Measurements from ENCODE around the gene TRAPPC2B. TPM values are rescaled to one million over a fixed set of nuclear protein-coding genes. Genes with fewer than 3 reads are reported as not detected.

Gene TRAPPC2B
- total and polyA plus RNA-seq, 2 of the 13 experiments (the other 11 are each of a cell fraction or from before 2014, with no cell fraction given): 13.3 to 17.7 TPM

DNA sequence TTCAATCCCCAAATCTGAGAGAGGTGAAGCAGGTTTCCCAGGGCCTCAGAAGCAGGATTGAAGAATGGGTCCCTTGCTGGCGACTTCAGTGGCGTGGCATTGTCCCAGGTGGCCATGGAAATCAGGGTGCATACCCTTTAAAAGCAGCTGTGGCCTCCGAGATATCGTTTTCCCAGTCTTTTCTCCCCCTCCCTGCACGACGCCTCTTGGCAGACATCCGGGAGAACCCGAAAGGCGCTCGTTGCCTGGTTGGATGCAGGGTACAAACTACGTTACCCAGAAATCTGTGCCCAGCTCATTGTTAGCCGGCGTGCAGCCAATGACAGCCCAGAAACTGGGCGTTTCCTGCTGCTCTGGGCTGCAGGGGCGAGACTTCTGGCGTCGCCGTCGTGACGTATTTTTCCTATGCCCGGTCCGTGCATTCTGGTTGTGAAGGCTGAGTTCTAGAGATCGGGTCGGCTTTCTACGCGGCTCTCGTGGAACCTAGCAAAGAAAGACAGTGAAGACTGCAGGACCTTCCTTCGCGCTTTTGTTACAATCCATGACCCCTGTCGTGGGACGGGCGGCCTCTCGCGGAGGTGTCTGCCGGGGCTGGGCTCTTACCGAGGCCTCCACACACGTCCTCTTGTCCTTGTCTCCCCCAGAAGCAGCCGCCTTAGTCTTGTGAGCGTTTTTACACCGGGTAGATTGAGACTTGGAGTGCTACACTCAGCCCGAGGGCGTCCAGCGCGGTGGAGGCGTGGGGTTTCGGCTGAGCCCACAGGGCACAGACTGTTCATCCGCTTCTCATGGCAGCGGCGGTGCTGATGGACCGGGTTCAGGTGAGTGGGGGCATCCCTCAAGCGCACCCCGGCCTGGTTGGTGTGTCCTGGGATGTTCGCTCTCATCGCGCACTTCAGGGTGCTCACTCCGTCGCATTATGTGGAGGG is 12.2 kb upstream of the TRAPPC2B start, which contains the start of gene ZNF304 (continued):
- TF ChIP-seq, protein P1, sequence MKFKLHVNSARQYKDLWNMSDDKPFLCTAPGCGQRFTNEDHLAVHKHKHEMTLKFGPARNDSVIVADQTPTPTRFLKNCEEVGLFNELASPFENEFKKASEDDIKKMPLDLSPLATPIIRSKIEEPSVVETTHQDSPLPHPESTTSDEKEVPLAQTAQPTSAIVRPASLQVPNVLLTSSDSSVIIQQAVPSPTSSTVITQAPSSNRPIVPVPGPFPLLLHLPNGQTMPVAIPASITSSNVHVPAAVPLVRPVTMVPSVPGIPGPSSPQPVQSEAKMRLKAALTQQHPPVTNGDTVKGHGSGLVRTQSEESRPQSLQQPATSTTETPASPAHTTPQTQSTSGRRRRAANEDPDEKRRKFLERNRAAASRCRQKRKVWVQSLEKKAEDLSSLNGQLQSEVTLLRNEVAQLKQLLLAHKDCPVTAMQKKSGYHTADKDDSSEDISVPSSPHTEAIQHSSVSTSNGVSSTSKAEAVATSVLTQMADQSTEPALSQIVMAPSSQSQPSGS (CRISPR knock-in tag; IDR thresholded peaks at IDR 0.05): peak; percentile 51; the same call in 1 of the 2 replicates
- TF ChIP-seq MXI1 (IDR thresholded peaks at IDR 0.05; ENCODE audit: borderline replicate concordance, low read depth, low read length) (peak; percentile 73; the same call in 1 of the 3 replicates), ELF3 (CRISPR knock-in tag; IDR thresholded peaks at IDR 0.05) (peak; percentile 69), ZNF224 (CRISPR knock-in tag; IDR thresholded peaks at IDR 0.05) (0 out of 2 replicates have a peak, but pooled peaks have one; percentile 46), ZC3H4 (CRISPR knock-in tag; IDR thresholded peaks at IDR 0.05; ENCODE audit: borderline replicate concordance) (no peak), POGZ (CRISPR knock-in tag; IDR thresholded peaks at IDR 0.05) (peak; percentile 83), KDM5A (IDR thresholded peaks at IDR 0.05; ENCODE audit: borderline replicate concordance, low read length) (peak; percentile 84), FOXM1 (CRISPR knock-in tag; IDR thresholded peaks at IDR 0.05) (no peak), ZBTB20 (CRISPR knock-in tag; IDR thresholded peaks at IDR 0.05; ENCODE audit: borderline replicate concordance, low read depth) (no peak), ATAD3A (CRISPR knock-in tag; IDR thresholded peaks at IDR 0.05) (no peak), SOX13 (IDR thresholded peaks at IDR 0.05) (no peak), SOX13 (CRISPR knock-in tag; conservative IDR thresholded peaks at IDR 0.05 in 1 of 2, IDR thresholded peaks at IDR 0.05 in 1 of 2) (peak in 1 of 2 experiments; percentile 51; a peak in 1 of 4 replicates), CREM (IDR thresholded peaks at IDR 0.05) (peak; percentile 99), CREM (CRISPR knock-in tag; IDR thresholded peaks at IDR 0.05) (peak; percentile 84), MYC (CRISPR knock-in tag; IDR thresholded peaks at IDR 0.05; ENCODE audit: borderline replicate concordance) (no peak), POLR2AphosphoS5 (IDR thresholded peaks at IDR 0.05; ENCODE audit: low read depth, low read length) (peak; percentile 73), ZNF383 (CRISPR knock-in tag; IDR thresholded peaks at IDR 0.05; ENCODE audit: borderline replicate concordance) (peak; percentile 56; the same call in 1 of the 2 replicates), ERF (CRISPR knock-in tag; IDR thresholded peaks at IDR 0.05) (0 out of 2 replicates have a peak, but pooled peaks have one; percentile 42)
- TF ChIP-seq, protein P2, sequence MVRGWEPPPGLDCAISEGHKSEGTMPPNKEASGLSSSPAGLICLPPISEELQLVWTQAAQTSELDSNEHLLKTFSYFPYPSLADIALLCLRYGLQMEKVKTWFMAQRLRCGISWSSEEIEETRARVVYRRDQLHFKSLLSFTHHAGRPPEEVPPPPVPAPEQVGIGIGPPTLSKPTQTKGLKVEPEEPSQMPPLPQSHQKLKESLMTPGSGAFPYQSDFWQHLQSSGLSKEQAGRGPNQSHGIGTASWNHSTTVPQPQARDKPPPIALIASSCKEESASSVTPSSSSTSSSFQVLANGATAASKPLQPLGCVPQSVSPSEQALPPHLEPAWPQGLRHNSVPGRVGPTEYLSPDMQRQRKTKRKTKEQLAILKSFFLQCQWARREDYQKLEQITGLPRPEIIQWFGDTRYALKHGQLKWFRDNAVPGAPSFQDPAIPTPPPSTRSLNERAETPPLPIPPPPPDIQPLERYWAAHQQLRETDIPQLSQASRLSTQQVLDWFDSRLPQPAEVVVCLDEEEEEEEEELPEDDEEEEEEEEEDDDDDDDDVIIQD (CRISPR knock-in tag; IDR thresholded peaks at IDR 0.05; ENCODE audit: low read depth): no peak
- TF ChIP-seq, protein P3, sequence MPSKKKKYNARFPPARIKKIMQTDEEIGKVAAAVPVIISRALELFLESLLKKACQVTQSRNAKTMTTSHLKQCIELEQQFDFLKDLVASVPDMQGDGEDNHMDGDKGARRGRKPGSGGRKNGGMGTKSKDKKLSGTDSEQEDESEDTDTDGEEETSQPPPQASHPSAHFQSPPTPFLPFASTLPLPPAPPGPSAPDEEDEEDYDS (CRISPR knock-in tag; IDR thresholded peaks at IDR 0.05): peak; percentile 51; the same call in 1 of the 2 replicates
- TF ChIP-seq, protein P4, sequence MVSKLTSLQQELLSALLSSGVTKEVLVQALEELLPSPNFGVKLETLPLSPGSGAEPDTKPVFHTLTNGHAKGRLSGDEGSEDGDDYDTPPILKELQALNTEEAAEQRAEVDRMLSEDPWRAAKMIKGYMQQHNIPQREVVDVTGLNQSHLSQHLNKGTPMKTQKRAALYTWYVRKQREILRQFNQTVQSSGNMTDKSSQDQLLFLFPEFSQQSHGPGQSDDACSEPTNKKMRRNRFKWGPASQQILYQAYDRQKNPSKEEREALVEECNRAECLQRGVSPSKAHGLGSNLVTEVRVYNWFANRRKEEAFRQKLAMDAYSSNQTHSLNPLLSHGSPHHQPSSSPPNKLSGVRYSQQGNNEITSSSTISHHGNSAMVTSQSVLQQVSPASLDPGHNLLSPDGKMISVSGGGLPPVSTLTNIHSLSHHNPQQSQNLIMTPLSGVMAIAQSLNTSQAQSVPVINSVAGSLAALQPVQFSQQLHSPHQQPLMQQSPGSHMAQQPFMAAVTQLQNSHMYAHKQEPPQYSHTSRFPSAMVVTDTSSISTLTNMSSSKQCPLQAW (CRISPR knock-in tag; IDR thresholded peaks at IDR 0.05): peak; percentile 16; the same call in 1 of the 2 replicates
- TF ChIP-seq, protein P5, sequence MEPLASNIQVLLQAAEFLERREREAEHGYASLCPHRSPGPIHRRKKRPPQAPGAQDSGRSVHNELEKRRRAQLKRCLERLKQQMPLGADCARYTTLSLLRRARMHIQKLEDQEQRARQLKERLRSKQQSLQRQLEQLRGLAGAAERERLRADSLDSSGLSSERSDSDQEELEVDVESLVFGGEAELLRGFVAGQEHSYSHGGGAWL (CRISPR knock-in tag; IDR thresholded peaks at IDR 0.05): peak; percentile 56; the same call in 1 of the 2 replicates
